Lower leg skin (tissue), 3 donors: ENCODE measurements around the gene FBXO8.

Source experiments
- POLR2A ChIP-seq, 2 donors: fragments of 450-650 bp; IDR thresholded peaks; one replicate each; pipeline ENCODE4 v1.6.1; 2016 to 2017; ENCODE audit warnings: antibody characterized with exemption in 2 of 2, mild to moderate bottlenecking in 1 of 2, moderate library complexity in 1 of 2
- TF ChIP-seq, protein P1 (sequence below), 3 donors: fragments of 450-650 bp; IDR thresholded peaks; one replicate each; pipeline ENCODE4 v1.5.1; 2016; ENCODE audit warnings: antibody characterized with exemption in 3 of 3, mild to moderate bottlenecking in 3 of 3, moderate library complexity in 2 of 3

DNA sequence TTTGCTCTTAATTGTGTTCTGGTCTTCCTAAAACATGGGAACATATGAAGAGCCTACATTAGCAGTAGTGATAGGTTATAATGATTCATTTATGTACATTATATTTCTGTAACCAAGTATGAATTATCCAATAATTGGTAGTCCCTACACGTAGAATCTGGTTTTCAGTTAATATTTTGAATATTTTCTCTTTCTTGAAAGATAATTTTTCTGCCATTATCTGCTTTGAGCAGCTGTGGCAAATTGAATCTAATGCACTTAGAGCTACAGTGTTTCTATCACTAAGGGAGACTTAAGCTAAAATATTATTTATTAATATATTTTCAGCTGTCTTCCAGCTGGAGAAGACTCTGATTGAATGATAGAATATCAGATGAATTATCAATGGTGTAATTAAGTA, 21.2 kb upstream of the FBXO8 start:
- TF ChIP-seq, protein P1, sequence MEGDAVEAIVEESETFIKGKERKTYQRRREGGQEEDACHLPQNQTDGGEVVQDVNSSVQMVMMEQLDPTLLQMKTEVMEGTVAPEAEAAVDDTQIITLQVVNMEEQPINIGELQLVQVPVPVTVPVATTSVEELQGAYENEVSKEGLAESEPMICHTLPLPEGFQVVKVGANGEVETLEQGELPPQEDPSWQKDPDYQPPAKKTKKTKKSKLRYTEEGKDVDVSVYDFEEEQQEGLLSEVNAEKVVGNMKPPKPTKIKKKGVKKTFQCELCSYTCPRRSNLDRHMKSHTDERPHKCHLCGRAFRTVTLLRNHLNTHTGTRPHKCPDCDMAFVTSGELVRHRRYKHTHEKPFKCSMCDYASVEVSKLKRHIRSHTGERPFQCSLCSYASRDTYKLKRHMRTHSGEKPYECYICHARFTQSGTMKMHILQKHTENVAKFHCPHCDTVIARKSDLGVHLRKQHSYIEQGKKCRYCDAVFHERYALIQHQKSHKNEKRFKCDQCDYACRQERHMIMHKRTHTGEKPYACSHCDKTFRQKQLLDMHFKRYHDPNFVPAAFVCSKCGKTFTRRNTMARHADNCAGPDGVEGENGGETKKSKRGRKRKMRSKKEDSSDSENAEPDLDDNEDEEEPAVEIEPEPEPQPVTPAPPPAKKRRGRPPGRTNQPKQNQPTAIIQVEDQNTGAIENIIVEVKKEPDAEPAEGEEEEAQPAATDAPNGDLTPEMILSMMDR (IDR thresholded peaks at IDR 0.05): no peak
- no peak for TF ChIP-seq POLR2A (IDR thresholded peaks at IDR 0.05)
